Suprapubic skin (tissue), 4 donors: ENCODE results near the gene ADGRA1. TPM values are rescaled to one million over a fixed set of nuclear protein-coding genes. Genes with fewer than 3 reads are reported as not detected.

ENCODE experiments used
- DNase-seq, 2 donors: peaks; one replicate each; pipeline ENCODE4 v3.0.0-alpha.2; 2019; ENCODE audit warnings: low spot score in 2 of 2
- H3K27ac ChIP-seq: fragments of 200-600 bp; sonication (generic); one replicate; pipeline ENCODE4 v1.5.1; 2019
- H3K27me3 ChIP-seq: fragments of 200-600 bp; sonication (generic); one replicate; pipeline ENCODE4 v1.5.1; 2019
- H3K36me3 ChIP-seq: fragments of 200-600 bp; sonication (generic); one replicate; pipeline ENCODE4 v1.5.1; 2019
- H3K4me1 ChIP-seq: fragments of 200-600 bp; sonication (generic); one replicate; pipeline ENCODE4 v1.5.1; 2019
- H3K4me3 ChIP-seq: fragments of 200-600 bp; sonication (generic); one replicate; pipeline ENCODE4 v1.5.1; 2019; ENCODE audit warnings: mild to moderate bottlenecking
- H3K9me3 ChIP-seq: fragments of 200-600 bp; sonication (generic); one replicate; pipeline ENCODE4 v1.5.1; 2019
- CTCF ChIP-seq, 2 donors: fragments of 200-600 bp in 1 of 2; fragments of 450-650 bp in 1 of 2; sonication (generic) in 1 of 2; IDR thresholded peaks; one replicate each; pipeline ENCODE4 v1.5.1; 2016 to 2019; ENCODE audit warnings: antibody characterized with exemption in 2 of 2, mild to moderate bottlenecking in 1 of 2, moderate library complexity in 1 of 2
- EP300 ChIP-seq: sonication (generic); formaldehyde crosslinking; IDR thresholded peaks from one replicate; pipeline ENCODE4 v1.6.1; 2017; ENCODE audit warnings: antibody characterized with exemption
- POLR2A ChIP-seq, 2 donors: fragments of 450-650 bp; IDR thresholded peaks; one replicate each; pipeline ENCODE4 v1.6.1; 2017; ENCODE audit warnings: antibody characterized with exemption in 2 of 2, mild to moderate bottlenecking in 2 of 2, moderate library complexity in 2 of 2
- POLR2AphosphoS5 ChIP-seq, 3 donors: sonication (generic); formaldehyde crosslinking; IDR thresholded peaks; one replicate each; pipeline ENCODE4 v1.6.1; 2017; ENCODE audit warnings: antibody characterized with exemption in 3 of 3
- WGBS: methylation state at CpG from one replicate; pipeline ENCODE4 v1.1.5; 2018; 5-methylcytosine and 5-hydroxymethylcytosine counted together
- total RNA-seq, 4 donors: library from RNA; depleted of rRNA; stranded (reverse); fragments of >200 nt; gene quantifications; one replicate each; pipeline ENCODE4 v1.1.0, GENCODE V29; 2016

ADGRA1 gene
- not detected for total RNA-seq

GRCh38 chr10:133087679-133088178 is at the start of gene ADGRA1:
ADGRA1 (plus strand) TSS chr10:133087924; CDS start chr10:133088910, 986 bp downstream.
- no peaks in the 10 kb centered on the region for H3K9me3 ChIP-seq
- peaks cover 15% of the 10 kb centered on the region for H3K4me1 ChIP-seq

GRCh38 chr10:133038036-133038823 is 49.5 kb upstream of the ADGRA1 start:
- no peak overlapping the region for H3K27ac ChIP-seq
- H3K27me3 ChIP-seq: peaks cover 92% of the 10 kb centered on the region
- TF ChIP-seq EP300 (no peak), POLR2A (IDR thresholded peaks at IDR 0.05) (no peak), POLR2AphosphoS5 (IDR thresholded peaks at IDR 0.05) (no peak), CTCF (IDR thresholded peaks at IDR 0.05) (no peak)

More at GRCh38 chr10:133087679-133088178, at the start of gene ADGRA1:
- 0% methylated on average over 12 of the region's 72 CpGs for WGBS
- TF ChIP-seq POLR2A (IDR thresholded peaks at IDR 0.05): no peak
- TF ChIP-seq POLR2AphosphoS5 (IDR thresholded peaks at IDR 0.05): no peak
- no peak for TF ChIP-seq EP300
- TF ChIP-seq CTCF (IDR thresholded peaks at IDR 0.05): no peak
- no peaks in the 10 kb centered on the region for H3K36me3 ChIP-seq
- H3K27ac ChIP-seq: no peak within 1 kb of the TSS
- no peak for DNase-seq
- peak within 1 kb of the TSS; percentile 30 for H3K4me3 ChIP-seq
- peaks cover 97% of the 10 kb centered on the region for H3K27me3 ChIP-seq

GRCh38 chr10:133039107-133039802 is 48.5 kb upstream of the ADGRA1 start:
- Histone ChIP-seq H3K4me1 (no peaks in the 10 kb centered on the region), H3K9me3 (no peaks in the 10 kb centered on the region), H3K4me3 (no peak overlapping the region), H3K27me3 (peaks cover 89% of the 10 kb centered on the region), H3K36me3 (no peaks in the 10 kb centered on the region), H3K27ac (no peak overlapping the region)
- TF ChIP-seq CTCF (IDR thresholded peaks at IDR 0.05) (no peak), EP300 (no peak), POLR2AphosphoS5 (IDR thresholded peaks at IDR 0.05) (no peak), POLR2A (IDR thresholded peaks at IDR 0.05) (no peak)
- WGBS: 40% methylated on average over 7 of the region's 30 CpGs
- no peak for DNase-seq

More at GRCh38 chr10:133038036-133038823, 49.5 kb upstream of the ADGRA1 start:
- Histone ChIP-seq H3K36me3 (no peaks in the 10 kb centered on the region), H3K4me3 (no peak overlapping the region), H3K9me3 (no peaks in the 10 kb centered on the region), H3K4me1 (no peaks in the 10 kb centered on the region)
- 68% methylated on average over 14 of the region's 28 CpGs for WGBS
- no peak for DNase-seq

GRCh38 chr10:133039803-133040165 is 47.9 kb upstream of the ADGRA1 start:
- no peak for DNase-seq
- no peak for TF ChIP-seq POLR2A (IDR thresholded peaks at IDR 0.05)
- no peak for TF ChIP-seq POLR2AphosphoS5 (IDR thresholded peaks at IDR 0.05)
- no peak for TF ChIP-seq CTCF (IDR thresholded peaks at IDR 0.05)
- no peak for TF ChIP-seq EP300
- no peaks in the 10 kb centered on the region for H3K9me3 ChIP-seq
- H3K4me1 ChIP-seq: no peaks in the 10 kb centered on the region
- H3K27ac ChIP-seq: no peak overlapping the region
- 50% methylated on average over 4 of the region's 15 CpGs for WGBS
- H3K27me3 ChIP-seq: peaks cover 89% of the 10 kb centered on the region
- H3K36me3 ChIP-seq: no peaks in the 10 kb centered on the region
- H3K4me3 ChIP-seq: no peak overlapping the region

- no peak for TF ChIP-seq POLR2A (IDR thresholded peaks at IDR 0.05)
- no peak for TF ChIP-seq POLR2AphosphoS5 (IDR thresholded peaks at IDR 0.05)
- no peak for TF ChIP-seq EP300
- TF ChIP-seq CTCF (IDR thresholded peaks at IDR 0.05): no peak
- Histone ChIP-seq H3K9me3 (no peaks in the 10 kb centered on the region), H3K36me3 (no peaks in the 10 kb centered on the region), H3K27me3 (peaks cover 93% of the 10 kb centered on the region), H3K27ac (no peak overlapping the region), H3K4me1 (no peaks in the 10 kb centered on the region), H3K4me3 (no peak overlapping the region)
- no peak for DNase-seq
- no CpG with 5 or more reads among the region's 13 CpGs for WGBS
These were observed 47.5 kb upstream of the ADGRA1 start for GRCh38 chr10:133040198-133040597.
